Suppressor macrophage treated with lipopolysaccharide for 1 hour (primary cell): ENCODE results near the gene LBHD1.
"Not testable (repeated sequence)": the region's sequence is repeated elsewhere in the genome, so short reads cannot be mapped to it uniquely, and the experiment has no call there.

Source experiments
- DNase-seq, 3 donors: peaks; one replicate each; pipeline ENCODE4 v3.0.0-alpha.2; 2020 to 2022

LBHD1 gene

DNA sequence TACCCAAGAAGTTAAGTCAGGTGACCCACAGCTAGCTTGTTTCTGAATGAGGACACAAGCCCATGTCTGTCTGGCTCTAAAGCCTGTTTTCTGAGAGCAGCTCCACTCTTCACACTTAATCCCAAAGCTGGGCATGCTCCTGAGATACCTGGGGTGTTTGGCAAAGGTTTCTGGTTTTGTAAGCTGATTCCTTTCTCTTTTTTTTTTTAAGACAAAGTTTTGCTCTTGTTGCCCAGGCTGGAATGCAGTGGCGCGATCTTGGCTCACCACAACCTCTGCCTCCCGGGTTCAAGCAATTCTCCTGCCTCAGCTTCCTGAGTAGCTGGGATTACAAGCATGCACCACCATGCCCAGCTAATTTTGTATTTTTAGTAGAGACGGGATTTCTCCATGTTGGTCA is 21.6 kb upstream of the LBHD1 start:
- DNase-seq = not testable (repeated sequence)

DNA sequence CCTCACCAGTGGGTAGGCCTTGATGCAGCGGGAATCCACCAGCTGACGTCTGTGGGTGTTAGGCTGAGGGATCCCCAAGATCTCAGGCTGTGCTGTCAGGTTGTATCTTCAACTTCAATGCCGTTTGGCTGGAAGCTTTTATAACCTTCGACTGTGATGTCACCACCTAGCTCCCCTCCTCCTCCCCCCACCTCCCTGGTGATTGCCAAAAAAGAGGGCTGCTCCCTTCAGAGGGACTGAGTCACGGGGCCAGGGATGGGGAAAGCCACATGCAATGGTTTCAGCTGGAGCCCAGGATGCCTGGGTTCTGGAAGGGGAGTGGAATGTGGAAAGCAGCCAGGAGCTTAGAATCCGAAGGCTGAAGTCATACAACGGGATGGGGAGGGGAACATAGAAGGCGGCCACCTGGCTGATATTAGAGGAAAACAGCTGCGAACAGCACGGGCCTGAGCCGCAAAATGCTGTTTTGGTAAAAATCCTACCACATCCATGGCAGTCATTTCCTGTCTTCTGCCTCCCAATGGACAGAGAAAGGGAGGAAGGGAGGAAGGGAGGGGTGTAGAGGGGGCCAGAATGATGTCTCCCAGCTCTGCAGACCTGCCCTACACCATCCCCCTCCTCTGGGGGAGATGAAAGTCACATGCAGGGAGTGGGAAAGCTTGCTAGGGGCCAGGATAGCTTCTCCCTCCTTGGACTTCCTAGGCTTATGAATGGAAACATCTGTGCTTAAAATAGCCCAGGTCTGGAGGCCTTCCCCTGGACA is 17.5 kb upstream of the LBHD1 start, which contains the start of gene LRRN4CL:
Gene LRRN4CL, minus strand, starts transcription at position 110 of the 763 bp plus-strand sequence. CDS start 1,022 bp downstream, outside the sequence.
- DNase-seq = no peak

DNA sequence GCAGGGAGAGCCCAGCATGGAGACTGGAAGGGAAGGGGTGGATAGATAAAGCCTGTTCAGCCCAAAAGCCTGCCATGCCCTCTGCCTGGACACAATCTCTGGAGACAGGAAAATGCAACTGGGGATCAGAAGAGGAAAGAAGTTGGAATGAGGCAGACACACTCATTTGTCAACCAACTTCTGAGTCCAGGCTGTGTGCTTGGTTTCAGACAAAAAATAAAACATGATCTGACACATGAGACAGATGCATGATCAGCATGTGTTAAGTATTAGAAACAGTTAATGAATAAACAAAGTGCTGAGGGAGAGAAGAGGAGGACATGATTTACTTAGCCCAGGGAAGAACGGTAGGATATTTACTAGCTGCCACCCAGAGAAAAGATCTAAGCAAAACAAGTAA is 16.4 kb upstream of the LBHD1 start:
- no peak for DNase-seq

DNA sequence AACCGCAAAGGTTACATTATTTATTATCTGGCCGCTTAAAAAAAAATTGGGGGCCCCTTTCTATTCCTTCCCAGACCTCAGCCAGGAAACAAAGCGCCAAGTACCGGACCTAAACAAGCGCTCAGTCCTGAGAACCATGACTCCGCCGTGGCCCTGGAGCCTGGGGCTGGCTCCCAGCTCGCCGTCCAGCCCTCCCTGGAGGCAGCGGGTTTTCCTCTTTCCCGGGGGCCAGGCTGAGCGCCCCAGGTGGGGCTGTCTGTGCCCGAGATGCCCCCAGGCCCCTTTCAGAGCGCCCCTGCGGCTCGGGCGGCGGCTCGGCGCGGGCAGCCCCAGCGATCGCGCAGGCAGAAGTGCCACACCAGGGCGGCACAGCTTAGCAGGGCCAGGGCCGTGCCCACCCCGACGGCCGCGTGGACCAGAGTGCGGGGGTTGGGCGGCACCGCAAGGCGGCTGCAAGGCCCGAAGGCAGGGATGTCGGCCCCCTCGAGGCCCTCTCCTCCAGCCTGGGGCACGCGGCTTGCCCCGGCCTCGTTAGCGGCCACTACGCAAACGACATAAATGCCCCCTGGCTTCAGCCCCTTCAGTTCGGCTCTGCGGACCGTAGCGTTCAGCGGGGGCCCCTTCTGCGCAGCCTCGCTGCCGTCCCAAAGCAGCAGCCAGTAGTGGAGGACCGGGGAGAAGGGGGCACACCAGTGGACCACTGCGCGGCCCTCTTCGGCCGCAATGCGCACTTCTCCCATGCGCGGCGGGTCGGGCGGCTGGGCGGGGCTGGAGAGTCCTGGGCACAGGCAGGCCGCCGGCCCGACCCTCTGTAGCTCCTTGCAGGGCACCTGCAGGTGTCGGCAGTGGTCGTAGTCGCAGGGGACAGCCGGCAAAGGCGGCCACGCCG is 15.7 kb upstream of the LBHD1 start:
- no peak for DNase-seq

DNA sequence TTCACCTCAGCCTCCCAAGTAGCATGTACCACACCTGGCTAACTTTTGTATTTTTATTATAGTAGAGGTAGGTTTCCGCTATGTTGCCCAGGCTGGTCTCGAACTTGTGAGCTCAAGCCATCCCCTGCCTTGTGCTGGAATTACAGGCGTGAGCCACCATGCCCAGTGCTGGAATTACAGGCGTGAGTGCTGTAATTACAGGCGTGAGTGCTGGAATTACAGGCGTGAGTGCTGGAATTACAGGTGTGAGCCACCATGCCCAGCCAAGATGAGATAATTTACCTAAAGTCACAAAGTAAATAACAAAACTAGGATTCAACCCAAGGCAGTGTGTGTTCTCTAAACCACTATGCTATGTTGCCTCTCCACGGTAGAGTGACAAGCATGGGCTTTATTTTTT is 10.5 kb upstream of the LBHD1 start:
- DNase-seq = no peak

DNA sequence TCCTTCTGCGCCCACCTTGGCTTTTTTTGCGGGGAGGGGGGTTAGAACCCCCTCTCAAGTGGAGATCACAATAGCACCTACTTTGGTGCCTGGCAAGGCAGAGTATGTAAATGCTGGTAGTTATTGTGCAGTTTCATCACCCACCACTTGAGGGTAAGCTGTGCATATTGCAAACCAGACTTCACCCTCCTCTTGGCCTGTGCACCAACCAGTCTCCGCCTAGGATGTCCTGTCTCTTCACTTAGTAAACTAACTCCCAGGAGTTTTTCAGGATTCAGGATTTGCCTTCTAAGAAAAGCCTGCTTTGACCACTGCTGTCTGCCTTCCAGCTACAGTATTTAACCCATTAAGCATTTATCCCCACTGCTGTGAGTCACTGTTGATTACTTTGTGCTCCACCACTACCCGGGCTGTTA is 8.8 kb upstream of the LBHD1 start:
- peak; percentile 62 to 70 (median 63) for DNase-seq

DNA sequence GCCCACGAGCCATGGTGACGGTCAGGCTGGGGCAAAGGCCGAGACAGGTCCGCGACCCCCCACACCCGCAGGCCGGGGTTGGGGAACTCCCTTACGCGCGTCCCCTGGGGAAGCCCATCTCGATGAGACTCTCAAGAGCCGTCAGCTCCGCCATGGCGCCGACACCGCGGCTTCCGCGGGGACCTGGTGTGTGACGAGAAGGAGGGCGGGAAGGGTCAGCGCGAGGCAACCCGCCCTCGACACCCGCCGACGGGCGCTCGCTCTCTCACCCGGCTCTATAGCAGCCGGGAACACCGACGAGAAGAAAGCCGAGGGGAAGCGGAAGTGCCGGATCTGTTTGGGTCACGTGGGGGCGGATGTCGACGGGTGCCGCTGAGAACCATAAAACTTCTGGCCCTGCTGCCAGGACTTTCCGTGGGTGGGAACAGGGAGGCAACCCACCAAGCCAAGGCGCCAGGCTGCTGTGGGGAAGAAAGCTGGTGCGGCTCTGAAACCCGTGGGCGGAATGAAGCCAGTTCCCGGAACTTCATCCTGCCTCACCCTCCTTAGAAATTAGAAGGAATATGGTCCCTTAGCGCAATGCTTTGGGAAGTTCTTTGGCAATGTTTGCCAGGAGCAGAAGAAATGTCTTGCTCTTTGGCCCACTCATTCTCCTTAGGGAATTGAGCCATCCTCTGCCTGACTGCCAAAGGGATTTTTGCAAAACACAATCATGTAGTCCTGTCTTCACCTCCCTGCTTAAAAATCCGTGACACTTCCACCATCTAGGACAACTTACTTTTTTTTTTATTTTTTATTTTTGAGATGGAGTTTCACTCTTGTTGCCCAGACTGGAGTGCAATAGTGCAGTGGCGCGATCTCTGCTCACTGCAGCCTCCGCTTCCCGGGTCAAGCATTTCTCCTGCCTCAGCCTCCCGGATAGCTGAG is 7.0 kb upstream of the LBHD1 start, which contains the start of gene UBXN1:
Gene UBXN1, minus strand, starts transcription at position 304 of the 927 bp plus-strand sequence. Its CDS starts 150 bp downstream, at position 154.
- peak; percentile 96 to 97 (median 97) for DNase-seq

DNA sequence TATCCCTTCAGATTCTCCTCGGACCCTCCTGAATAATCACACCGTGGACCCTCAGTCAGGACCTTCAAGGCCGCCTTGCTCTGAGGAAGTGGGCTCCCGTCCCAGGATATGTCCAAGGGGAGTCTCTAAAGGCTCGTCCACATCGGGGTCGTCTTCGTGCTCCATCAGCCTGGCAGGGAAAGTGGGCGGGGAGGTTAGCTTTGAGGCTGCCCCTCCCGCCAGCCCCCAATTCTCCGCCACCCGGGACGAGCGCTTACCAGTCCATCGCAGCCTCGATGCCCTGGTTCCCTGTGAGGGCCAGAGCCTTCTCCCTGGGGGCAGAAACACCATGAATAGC is 6.3 kb upstream of the LBHD1 start:
- DNase-seq = no peak

DNA sequence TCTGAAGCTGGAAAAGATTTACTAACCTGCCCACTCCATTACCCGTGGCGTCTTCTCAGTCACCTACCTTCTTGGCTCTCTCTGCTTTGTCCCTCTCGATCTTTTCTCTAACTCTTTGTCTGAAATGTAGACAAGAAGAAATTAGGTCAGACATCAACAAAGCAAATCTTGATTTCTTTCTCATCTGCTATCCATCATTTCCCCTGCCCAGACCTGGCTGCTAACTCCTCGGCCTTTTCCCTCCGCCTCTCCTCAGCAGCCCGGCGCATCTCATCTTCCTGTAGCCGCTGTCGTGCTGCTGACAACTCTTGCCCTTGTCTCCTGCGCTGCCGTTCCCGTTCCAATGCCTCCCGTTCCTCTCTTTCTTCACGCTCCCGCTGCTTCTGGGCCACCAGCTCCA is 5.6 kb upstream of the LBHD1 start:
- DNase-seq = no peak

DNA sequence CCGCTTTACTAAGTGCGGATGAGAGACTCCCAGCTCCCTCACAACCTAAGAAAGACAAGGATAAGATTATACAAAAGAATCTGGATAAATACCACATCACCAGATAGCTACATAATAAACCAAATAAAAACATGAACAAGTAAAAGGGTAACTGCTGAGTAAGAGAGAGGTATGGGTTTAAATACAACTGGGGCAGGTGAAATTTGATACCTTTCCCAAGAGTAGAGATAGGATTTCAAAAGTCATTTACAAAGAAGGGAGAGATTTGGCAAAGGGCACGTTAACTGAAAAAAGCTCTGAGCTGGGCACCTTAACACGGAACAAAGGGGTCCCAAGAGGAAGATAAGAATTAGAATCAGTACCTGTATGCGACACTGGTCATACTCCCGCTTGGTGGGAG is 5.1 kb upstream of the LBHD1 start:
- DNase-seq = no peak

DNA sequence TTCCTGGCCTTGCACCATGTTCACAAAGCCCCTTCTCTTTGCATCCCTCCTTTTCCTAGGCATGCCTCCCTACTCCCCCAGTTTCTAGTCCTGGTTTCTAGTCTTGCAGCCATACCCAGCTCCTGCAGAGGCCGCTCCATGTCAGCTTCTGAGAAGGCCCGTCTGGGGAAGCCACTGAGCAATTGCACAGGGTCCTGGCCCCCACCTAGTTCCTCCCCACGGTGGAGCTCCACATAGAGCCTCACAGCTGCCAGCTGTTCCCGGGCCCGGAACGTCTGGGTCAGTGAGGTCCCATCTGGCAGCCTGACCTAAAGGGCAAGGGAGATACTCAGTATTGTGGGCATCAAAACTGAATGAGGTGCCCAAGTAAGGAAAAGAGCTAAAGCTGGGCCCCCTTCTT is 4.6 kb upstream of the LBHD1 start:
- no peak for DNase-seq

DNA sequence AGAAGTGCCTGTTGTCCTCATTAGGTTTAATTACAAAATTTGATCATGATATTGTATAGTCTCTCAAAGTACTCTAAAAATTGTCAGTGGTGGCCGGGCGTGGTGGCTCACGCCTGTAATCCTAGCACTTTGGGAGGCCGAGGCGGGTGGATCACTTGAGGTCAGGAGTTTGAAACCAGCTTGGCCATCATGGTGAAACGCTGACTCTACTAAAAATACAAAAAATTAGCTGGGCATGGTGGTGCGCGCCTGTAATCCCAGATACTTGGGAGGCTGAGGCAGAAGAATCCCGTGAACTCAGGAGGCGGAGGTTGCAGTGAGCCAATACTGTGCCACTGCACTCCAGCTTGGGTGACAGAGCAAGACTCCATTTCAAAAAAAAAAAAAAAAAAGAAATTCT is 3.3 kb upstream of the LBHD1 start:
- DNase-seq = not testable (repeated sequence)

DNA sequence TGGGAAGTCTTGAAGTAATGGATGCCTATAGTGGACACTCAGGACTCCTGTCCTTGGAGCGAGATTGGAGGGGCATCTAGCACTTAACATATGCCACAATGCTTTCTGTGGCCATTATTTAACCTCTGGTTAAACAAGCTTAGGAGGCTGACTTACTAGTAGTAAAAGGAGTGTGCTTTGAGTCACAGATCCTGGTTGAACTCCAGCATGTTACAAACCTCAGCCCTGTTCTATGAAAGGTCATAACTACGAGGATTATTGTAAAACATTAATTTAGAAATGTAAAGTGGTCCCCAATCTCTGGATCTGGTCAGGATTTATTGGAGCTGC is 1.1 kb upstream of the LBHD1 start:
- no peak for DNase-seq

DNA sequence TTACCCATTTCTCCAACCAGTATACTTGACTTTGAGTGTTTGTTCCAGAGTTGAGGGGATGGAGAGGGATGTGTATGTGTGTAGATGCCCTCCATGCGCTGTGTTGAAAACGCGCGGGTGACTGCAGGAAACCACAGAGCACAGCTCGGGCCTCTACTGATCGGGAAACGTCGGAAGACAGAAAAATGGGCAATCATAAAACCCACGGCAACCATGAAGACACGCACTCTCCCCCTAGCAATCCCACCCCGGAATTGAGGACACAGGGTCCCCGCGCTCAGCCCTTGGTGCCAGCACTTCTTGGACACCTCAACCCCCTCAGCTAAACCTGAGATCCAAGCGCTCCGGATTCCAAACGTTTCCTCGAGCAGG is 845 bp downstream of the LBHD1 start:
- DNase-seq = peak in 1 of 3 donors; percentile 33

DNA sequence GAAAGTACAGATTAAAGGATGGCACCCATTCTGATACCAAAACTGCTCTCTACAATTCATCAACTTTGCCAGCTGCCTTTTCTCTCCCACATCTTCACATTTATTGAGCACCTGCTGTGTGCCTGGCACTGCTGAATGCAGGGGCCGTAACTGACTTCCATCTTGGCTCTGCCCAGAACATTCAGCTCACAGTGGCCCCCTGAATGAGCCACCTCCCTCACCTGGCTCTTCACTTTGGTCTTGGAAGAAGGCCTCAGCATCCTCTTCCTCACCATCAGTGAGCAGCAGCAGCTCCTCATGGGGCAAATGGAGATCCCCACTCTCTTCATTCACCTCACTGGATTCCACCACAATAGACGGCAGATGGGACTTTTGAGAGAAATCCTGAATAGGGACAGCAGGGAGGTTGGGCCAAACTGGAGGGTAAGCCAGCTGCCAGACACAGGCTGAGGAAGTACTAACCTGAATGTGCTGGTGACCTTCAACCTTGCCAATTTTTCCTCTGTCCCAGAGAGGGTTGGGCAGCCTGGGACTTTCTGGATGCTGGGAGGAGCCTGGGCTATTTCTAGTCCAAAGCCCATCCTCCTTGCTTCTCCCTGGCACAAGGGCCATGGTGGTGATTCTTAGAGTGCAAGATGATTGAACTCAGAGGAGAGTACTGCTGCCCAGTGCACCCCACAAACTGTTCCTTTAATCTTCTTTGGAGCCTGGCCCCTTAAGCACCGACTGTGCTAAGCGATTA is 2.5 kb downstream of the LBHD1 start:
- no peak for DNase-seq

DNA sequence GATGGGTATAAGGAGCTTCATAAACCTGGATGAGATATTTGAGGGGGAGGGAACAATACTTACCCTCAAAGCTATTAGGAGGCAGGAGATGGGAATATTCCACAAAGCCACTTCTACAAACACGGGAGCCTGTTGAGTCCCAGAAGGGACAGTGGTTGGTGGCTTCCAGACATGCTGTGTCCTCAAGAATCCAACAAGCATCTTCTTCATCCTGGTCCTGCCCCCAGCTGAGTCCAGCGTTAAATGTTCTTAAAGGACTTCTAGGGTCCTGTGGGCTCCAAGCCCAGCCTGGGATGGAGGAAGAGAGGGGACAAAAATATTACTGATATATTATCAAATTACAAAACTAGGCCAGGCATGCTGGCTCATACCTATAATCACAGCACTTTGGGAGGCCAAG is 4.6 kb downstream of the LBHD1 start:
- DNase-seq = no peak

DNA sequence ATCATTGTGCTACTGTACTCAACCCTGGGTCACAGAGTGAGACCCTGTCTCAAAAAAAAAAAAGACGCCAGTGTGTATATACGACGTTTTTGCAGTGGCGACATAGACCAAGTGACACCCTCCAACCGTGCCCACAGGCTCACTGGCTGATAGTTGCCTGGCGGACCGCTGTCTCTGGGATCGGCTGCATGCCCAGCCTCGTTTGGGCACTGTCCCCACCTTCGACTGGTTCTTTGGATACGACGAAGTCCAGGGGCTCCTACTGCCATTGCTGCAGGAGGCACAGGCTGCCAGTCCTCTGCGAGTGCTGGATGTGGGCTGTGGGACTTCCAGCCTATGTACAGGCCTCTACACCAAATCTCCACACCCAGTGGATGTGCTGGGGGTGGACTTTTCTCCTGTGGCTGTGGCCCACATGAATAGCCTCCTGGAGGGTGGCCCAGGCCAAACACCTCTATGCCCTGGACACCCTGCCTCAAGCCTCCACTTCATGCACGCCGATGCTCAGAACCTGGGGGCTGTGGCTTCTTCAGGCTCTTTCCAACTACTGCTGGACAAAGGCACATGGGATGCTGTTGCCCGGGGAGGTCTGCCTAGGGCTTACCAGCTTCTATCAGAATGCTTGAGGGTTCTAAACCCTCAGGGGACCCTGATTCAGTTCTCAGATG is 5.7 kb downstream of the LBHD1 start:
- no peak for DNase-seq

DNA sequence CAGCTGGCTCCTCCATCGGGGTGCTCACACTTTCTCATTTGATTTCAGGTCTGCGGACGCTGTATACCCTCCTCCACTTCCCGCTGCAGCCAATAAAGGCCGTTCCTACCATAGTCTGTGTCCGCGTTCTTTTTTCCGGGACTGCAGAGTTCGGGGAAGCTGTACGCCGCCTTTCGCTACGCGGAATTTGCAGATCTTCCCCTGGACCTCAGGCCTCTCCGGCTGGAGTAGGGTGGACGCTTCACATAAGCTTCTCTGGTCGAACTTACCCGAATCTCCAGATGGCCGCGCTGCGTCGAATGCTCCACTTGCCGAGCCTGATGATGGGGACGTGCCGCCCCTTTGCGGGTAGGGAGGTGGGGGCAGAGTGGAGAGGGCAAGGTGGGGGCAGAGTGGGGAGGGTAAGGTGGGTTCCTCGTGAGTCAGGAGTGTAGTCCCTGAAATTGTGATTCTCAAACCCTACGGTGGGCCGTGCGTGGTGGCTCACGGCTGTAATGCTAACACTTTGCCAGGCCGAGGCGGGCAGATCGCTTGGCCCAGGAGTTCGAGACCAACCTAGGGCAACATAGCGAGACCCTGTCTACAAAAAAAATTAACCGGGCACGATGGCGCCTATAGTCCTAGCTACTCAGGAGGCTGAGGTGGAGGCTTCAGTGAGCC is 6.3 kb downstream of the LBHD1 start:
- DNase-seq = peak; percentile 59 to 65 (median 64)

DNA sequence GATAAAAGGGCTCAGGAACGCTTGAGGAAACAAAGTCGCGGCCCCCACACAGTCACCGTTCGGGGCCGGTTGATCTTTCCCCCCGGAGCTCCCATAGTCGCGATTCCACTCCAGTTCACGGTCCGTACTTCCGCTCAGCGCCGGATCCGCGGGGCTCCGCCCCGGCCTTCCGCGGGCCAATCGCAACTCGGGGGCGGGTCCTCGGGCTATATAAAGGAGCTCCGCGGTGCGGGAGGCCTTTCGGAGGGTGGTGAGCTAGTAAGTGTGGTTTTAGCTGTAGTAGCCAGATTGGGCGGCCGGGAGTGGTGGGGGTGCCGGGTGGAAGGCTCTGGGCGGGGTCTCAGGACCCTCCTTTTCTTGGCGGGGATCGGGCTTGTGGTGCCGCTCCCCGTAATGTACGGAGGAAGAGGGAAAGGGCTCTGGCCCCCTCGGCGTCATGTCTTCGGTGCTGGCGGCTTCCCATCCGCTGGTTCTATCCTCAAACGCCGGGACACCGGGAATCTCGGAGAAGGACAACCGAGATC is 6.9 kb downstream of the LBHD1 start, which contains the start of the genes C11orf98 and CSKMT:
Gene C11orf98, minus strand, starts transcription at position 136 of the 524 bp plus-strand sequence. Its CDS starts 41 bp downstream, at position 95.
Gene CSKMT, plus strand, starts transcription at position 238 of the 524 bp plus-strand sequence. CDS start 568 bp downstream, outside the sequence.
- peak; percentile 94 to 97 (median 97) for DNase-seq

DNA sequence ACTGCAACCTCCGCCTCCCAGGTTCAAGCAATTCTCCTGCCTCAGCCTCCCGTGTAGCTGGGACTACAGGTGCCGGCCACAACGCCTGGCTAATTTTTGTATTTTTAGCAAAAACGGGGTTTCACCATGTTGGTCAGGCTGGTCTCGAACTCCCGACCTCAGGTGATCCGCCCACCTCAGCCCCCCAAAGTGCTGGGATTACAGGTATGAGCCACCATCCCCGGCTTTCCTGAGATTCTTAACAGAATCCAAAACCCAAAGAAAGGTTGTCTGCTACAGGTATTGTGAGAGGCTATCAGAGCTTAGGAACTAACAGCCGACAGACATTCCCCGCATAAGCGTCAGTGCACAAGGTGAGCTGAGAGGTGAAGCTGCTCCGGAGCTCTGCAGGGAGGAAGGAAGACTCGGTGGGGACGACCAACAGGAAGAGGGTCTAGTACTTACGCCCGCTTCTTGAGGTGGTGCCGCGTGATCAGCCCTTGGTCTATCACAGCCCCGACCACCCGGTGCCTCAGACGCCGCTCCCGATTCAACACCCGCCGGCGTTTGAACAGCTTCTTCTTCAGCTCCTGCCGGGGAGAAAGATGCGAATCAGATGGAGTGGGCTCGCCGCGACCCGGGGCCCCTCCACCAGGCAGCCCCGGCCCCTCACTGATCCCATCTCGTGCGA is 7.5 kb downstream of the LBHD1 start:
- DNase-seq = no peak
